Stimulated activated CD4-positive, alpha-beta T cell treated with anti-CD3 and anti-CD28 coated beads, TNF-alpha, amount 100 ng/mL, for 1 hour (primary cell): ENCODE results near the gene ERCC1.
"Not testable (repeated sequence)": the region's sequence is repeated elsewhere in the genome, so short reads cannot be mapped to it uniquely, and the experiment has no call there.

Source experiments
- DNase-seq, 3 donors: peaks; one replicate each; pipeline ENCODE4 v3.0.0-alpha.2; 2020; ENCODE audit warnings: low read depth in 3 of 3, low spot score in 1 of 3

Gene ERCC1

DNA sequence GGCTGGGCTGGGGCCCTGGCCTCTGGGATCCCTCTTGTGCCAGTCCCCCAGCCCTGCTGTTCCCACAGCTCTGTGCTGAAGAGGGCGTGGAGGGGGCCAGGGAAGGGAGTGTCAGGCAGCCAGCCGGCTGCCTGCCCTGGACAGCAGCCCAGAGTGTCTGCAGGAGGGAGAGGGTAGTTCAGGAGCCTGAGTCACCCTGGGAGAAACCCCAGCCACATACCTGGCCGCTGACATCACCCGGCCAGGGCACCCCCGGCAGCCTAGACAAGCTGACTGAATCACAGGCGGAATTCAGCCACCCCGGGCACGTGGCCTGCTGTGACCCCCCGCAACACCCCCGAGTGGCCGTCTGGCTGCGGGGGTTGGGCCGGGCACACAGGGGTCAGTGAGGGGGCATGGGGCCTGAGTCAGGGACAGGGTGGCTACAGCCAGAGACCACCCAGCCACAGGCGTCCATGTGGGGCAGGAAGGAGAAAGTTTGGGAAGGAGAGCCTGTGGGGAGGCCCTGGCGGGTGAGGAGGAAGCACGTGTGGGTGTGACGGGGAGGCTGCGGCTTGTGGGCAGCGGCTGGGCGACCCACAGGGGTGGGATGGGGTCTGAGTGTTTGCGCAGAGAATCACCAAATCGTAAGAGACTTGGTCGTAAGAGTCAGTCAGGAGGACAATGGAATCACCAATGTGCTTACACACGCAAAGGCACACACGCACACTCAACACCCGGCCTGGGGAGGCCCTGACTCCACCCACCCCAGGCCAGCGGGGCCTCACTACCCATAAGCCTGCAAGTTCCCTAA, 32.2 kb upstream of the ERCC1 start:
- DNase-seq = no peak

DNA sequence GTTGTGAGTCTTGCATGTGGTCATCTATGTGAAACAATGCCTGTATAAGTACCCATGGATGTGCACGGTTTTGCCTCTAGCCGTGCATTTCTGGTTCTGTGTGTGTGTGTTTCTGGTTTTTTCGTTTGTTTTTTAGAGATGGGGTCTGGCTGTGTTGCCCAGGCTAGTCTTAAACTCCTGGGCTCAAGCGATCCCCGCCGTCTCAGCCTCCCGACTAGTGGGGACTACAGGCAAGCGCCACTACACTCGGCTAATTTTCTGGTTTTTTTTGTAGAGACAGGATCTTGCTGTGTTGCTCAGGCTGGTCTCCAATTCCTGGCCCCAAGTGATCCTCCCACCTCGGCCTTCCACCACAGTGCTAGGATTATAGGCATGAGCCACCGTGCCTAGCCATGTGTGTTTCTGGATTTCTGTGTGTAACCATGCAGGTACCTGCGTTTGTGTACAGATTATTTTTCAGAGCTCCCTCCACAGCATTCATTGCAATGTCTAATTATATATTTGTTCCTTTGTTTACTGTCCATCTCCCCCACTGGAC, 28.2 kb upstream of the ERCC1 start:
- DNase-seq = no peak

DNA sequence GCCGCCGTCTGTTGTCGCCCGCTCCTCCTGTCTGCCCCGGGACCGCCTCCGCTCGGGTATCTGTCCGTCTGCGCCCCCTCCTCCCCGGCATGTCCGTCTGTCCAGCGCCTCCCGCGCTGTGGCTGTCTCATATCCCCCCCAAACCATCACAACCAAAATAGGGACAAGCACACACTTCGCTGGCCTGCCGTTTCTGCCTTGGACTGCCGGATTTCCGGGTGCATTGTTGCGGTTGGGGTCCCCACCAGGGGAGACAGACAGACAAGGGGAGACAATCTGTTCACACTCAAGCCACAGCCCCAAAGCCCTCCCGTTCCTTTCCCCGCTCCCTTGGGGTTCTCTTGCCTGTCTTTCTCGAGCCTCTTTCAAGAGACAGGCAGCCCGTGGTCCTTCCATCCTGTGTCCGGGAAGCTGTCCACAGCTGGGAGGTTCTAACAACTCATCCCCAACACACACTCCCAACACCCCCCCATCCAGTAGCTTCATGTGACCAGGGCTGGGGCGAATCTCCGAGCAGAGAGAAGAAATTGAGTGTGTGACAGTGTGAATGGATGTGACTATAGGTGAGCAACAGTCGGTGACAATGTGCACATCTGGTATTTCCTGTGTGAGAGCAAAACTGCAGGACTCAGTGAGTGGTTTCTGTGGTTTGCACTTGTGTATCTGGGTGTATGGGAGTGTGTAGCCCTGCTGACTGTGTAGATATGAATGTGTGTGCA, 27.6 kb upstream of the ERCC1 start:
- no peak for DNase-seq

DNA sequence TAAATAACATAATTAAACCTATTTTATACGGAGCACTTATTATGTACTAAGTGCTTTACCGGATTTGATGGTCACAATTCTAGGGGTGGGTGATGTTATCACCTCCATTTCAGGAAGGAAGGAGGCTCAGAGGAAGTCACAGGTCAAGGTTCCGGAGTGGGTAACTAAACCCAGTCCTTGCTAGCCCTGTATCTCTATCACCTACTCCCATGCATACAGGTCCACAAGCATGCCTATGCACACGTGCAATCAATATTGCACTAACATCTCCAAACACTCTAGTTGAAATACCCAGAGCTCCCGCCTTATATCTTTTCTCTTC, 26.3 kb upstream of the ERCC1 start:
- DNase-seq = no peak

GRCh38 chr19:45448887-45449299, 25.2 kb upstream of the ERCC1 start:
- no peak for DNase-seq

GRCh38 chr19:45448425-45448756, 24.7 kb upstream of the ERCC1 start:
- DNase-seq = no peak

DNA sequence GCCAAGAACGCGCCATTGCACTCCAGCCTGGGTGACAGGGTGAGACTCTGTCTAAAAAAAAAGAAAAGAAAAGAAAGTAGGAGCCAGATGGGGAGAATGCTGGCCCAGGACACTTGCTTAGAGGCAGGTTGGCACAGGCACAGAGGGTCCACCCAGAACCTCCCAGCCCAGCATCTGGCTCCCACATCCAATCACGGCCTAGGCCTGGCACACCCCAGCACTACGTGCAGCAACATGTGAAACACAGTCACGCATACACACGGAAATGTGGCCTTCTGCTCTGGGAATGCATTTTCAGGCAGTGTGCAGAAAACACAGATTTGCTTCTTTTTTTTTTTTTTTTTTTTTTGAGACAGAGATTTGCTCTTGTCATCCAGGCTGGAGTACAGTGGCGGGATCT, 23.2 kb upstream of the ERCC1 start:
- no peak for DNase-seq

DNA sequence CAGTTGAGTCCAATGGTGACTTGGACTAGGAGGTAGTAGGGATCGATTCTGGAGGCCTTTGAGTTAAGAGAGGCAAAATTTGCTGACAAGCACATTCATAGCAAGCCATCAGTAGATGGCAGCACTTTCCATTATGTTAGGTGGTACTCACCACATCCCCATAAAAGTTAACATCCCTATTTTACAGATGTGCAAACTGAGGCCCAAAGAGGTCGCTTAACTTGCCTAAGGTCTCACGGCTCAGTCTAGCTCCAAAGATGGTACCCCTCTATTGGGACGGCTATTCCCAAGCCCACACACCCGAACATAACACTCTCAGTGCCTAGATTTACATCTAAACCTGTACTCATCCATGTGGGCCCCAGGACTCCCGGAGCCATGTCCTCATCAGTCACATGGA, 22.6 kb upstream of the ERCC1 start:
- DNase-seq = no peak

GRCh38 chr19:45445139-45445538, 21.4 kb upstream of the ERCC1 start:
- DNase-seq = no peak

- peak in 1 of 3 donors; percentile 57 for DNase-seq
Measured at GRCh38 chr19:45444318-45445041, 20.8 kb upstream of the ERCC1 start.

DNA sequence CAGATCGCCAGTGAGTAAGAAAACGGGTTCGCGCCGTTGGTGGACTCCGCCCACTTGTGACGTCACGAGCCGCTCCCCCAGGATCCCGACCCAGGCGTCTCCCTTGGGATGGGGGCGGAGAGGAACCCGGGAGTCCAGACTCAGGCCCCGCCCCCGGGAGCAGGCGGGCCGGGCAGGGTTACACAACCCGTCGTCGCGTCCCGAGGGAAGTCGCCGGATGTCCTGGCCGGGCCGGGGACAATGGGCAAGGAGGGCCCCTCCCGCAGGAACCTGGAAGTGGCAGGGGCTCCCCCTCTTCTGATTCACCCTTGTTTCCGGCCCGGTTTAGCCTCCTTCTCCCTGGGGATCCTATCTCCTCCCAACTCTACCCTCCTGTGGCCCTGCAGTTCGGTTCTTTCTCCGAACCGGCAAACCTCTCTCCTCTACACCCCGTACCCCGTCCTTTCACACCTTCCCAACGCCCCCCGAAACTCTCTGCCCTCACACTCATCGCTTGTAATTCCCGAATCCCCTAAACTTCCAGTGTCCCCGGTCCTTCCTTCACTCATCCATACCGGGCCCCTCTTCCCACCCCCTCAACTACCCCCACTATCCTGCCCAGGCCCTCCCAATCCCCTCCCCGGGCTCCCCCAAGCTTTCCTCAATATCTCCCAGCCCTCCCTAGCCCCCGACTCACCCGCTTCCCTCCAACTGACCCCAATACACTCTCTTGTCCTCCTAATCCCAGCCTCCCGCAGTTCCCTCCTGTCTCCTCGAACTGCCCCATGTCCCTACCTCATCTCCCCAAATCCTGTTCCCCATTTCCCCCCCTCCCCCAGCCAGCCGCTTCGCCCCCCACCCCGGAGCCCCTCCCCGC, 20.0 kb upstream of the ERCC1 start:
- DNase-seq = no peak

DNA sequence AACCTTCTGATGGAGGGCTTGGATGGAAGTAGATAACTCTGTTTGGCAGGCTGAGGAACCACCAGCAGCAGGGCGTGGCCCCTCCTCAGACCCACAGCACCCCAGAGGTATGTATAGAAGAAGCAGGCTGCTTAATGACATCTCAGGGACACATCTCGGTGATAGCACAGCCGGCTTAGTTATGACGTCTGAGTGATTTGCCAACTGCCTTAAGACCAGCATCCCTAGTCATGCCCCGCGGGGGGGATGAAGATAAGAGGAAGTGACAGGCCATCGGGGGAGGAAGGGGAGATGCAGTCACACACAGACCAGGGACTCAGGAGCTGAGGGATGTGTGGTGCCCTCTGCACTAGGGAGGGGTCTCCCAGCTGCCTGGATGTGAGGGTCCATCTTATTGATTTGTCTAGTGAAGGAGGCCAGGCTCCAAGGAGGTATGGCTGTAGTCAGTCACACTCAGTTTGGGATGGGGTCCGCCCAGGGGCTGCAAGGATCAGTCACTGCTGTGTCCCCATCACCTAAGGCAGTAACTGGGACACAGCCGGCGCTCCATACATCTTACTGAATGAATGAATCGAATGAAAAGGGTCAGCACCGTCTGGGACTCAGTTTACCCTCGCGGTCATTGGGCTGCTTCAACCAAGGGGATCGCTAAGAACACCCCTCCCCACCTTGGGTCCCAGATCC, 19.2 kb upstream of the ERCC1 start:
- DNase-seq = no peak

- no peak for DNase-seq
Measured at GRCh38 chr19:45442408-45442777, 18.7 kb upstream of the ERCC1 start.

DNA sequence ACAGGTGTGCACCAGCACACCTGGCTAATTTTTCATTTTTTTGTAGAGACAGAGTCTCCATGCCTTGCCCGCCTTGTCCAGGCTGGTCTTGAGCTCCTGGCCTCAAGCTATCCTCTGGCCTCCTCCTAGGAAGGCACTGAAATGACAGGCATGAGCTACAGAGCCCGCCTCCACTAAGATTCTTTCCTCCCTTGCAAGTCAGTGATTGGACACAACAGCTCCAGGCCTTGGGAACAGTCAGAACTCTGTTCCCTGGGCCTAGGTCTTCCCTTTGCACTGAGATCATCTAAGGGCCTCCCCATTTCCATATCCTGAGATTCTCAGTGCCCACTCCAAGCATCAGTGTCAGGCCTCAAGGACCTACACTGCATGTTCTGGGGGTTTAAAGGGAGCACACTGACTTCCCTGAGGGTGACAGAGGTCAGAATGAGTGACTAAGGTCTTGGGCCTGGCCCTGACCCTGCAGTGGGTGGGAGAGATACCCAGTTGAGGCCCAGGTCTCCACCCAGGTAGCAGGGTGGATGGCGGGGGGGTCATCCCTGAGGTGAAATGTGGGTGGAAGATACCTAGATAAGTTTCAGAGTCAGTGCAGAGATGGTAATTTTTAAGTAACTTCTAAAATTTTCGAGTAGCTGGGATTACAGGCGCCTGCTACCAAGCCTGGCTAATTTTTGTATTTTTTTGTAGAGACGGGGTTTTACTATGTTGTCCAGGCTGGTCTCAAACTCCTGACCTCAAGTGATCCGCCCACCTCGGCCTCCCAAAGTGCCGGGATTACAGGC, 17.3 kb upstream of the ERCC1 start:
- no peak for DNase-seq

DNA sequence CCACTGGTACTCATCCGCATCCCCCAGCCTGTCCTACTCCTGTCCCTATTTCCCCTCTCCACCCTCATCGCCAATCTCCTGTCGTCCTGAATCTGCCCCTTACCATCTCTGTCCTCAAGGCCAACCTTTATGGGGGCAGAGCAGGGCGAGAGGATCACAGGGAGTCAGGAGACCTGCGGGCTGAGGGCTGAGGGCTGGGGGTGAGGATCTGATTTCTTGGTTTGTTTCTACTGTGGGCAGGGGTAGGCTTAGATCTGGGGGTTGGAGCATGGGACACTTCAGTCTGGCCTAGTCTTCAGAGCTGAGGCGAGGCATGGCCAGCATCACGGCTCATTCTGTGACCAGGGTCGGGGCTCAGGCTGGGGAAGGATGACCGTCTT, 16.5 kb upstream of the ERCC1 start:
- DNase-seq = no peak

GRCh38 chr19:45439569-45440258, 16.0 kb upstream of the ERCC1 start:
- peak; percentile 56 to 79 (median 77) for DNase-seq

DNA sequence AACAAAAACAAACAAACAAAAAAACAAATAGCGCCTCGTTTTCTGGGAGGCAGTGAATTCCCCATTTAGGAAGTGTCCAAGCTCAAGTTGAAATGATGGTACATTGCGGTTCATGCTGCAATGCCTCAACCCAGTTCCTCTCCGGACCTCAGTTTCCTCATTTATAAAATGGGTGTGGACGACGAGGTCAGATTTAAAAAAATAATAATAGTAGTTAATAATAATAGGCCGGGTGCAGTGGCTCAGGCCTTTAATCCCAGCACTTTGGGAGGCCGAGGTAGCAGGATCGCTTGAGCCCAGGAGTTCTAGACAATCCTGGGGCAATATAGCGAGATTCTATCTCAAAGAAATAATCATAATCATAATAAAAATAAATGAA, 15.5 kb upstream of the ERCC1 start:
- DNase-seq = no peak

- DNase-seq = no peak
Measured at GRCh38 chr19:45437328-45437727, 13.6 kb upstream of the ERCC1 start.

- DNase-seq = not testable (repeated sequence)
Measured at GRCh38 chr19:45432543-45432942, 8.8 kb upstream of the ERCC1 start.
